ENCODE results near the gene MSTO1. TPM values are rescaled to one million over a fixed set of nuclear protein-coding genes. Genes with fewer than 3 reads are reported as not detected.

MSTO1 gene
- total RNA-seq, 1 experiment from 2014 or later, result 140 TPM

Other genes with a start within 250 kb of the MSTO1 start
- 59.1 and 66.8 TPM in 2 replicates for gene ASH1L, start 47.4 kb upstream of the MSTO1 start, total RNA-seq (2022)
- 78.6 and 88.5 TPM in 2 replicates for gene YY1AP1, start 78.6 kb downstream of the MSTO1 start, total RNA-seq (2022)
- gene DAP3, start 78.9 kb downstream of the MSTO1 start, total RNA-seq (2022), result 226 and 235 TPM in 2 replicates
- 60.1 and 66.3 TPM in 2 replicates for gene GON4L, start 247.0 kb downstream of the MSTO1 start, total RNA-seq (2022)
- 0.14 TPM in 1 of 2 replicates, not detected in the other for gene SYT11, start 249.3 kb downstream of the MSTO1 start, total RNA-seq (2022)